Measurements from ENCODE around the gene ATF3. TPM values are rescaled to one million over a fixed set of nuclear protein-coding genes. Genes with fewer than 3 reads are reported as not detected.

Gene ATF3
- total and polyA plus RNA-seq, 2 of the 4 experiments (the other 2 are of a cell fraction), result 9.9 to 12.3 TPM

DNA sequence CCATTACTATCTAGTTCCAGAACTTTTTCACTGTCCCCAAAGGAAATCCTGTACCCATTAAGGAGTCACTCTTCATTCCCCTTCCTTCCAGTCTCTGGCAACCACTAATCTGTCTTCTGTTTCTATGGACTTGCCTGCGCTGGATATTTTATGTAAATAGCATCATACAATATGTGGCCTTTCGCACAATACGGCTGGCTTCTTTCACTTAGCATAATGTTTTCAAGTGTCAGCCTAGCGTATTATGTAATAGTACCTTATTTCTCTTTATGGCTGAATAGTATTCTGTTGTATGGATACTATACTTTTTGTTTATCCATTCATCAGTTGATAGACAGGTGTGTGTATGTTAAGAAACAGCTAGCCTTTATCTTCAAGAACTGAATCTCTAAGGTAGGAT is 14.3 kb downstream of the ATF3 start:
- H3K9me1 ChIP-seq (ENCODE audit: insufficient read depth, low read length), result peaks cover 9% of the 10 kb centered on the region; the same call in 1 of the 2 replicates
- BruUV-seq (replicated peaks), result no TSS peak
- no peak overlapping the region for H4K91ac ChIP-seq (ENCODE audit: insufficient read depth, low read depth, low read length)
- H4K5ac ChIP-seq (ENCODE audit: low read depth, low read length), result no peak overlapping the region
- H3K4me2 ChIP-seq (ENCODE audit: low read depth, low read length), result no peak overlapping the region
- no peak overlapping the region for H4K8ac ChIP-seq (ENCODE audit: low read depth in 2 of 2, low read length in 2 of 2)
- H3K23ac ChIP-seq (ENCODE audit: low read depth, low read length), result no peak overlapping the region
- H3K27ac ChIP-seq (ENCODE audit: insufficient read depth, low read length), result no peak overlapping the region
- no peak overlapping the region for H2BK120ac ChIP-seq (ENCODE audit: low read depth, low read length)
- TF ChIP-seq CHD1 (IDR thresholded peaks at IDR 0.05; ENCODE audit: low read depth, low read length), result no peak
- no peak for TF ChIP-seq MAZ (IDR thresholded peaks at IDR 0.05; ENCODE audit: borderline replicate concordance, low read depth, low read length)
- no peak for TF ChIP-seq USF2 (IDR thresholded peaks at IDR 0.05; ENCODE audit: low read depth, low read length)
- TF ChIP-seq ELK1 (IDR thresholded peaks at IDR 0.05; ENCODE audit: borderline replicate concordance, low read depth, low read length), result no peak
- TF ChIP-seq CTCF (conservative IDR thresholded peaks at IDR 0.05; ENCODE audit: low read depth, low read length), result no peak
- no peak for TF ChIP-seq RCOR1 (IDR thresholded peaks at IDR 0.05; ENCODE audit: insufficient replicate concordance, low read length)
- no peak for TF ChIP-seq FOS (IDR thresholded peaks at IDR 0.05; ENCODE audit: low read depth, low read length)
- TF ChIP-seq NFE2L2 (IDR thresholded peaks at IDR 0.05; ENCODE audit: low read depth, low read length), result no peak
- TF ChIP-seq MAFK (IDR thresholded peaks at IDR 0.05; ENCODE audit: low read depth, low read length), result no peak
- TF ChIP-seq POLR2A (IDR thresholded peaks at IDR 0.05; ENCODE audit: low read depth, low read length), result peak; percentile 14; the same call in 1 of the 2 replicates
- 0 out of 2 replicates have a peak, but pooled peaks have one; percentile 3 for TF ChIP-seq SMC3 (IDR thresholded peaks at IDR 0.05; ENCODE audit: low read depth, low read length)
- TF ChIP-seq CEBPB (IDR thresholded peaks at IDR 0.05; ENCODE audit: low read depth, low read length), result no peak
- CTCF ChIA-PET, result no interaction called here
- no peak overlapping the region for H3K9ac ChIP-seq (ENCODE audit: low read depth, low read length)
- H3K56ac ChIP-seq (ENCODE audit: extremely low read depth, insufficient read depth, low read length), result no peak overlapping the region
- H2BK20ac ChIP-seq (ENCODE audit: low read depth, low read length), result no peak overlapping the region
- H3K4me1 ChIP-seq (ENCODE audit: control insufficient read depth, insufficient read depth, low read length), result no peaks in the 10 kb centered on the region; the same call in 1 of the 2 replicates
- no peaks in the 10 kb centered on the region for H3K9me3 ChIP-seq (ENCODE audit: control insufficient read depth, insufficient read depth, low read length)
- no CpG with 5 or more reads among the region's 4 CpGs for WGBS, 2 experiments (ENCODE audit: extremely low coverage in 2 of 2, insufficient read length in 1 of 2)
- H2AFZ ChIP-seq (replicated peaks; ENCODE audit: low read length, poor library complexity), result no peak overlapping the region
- H3K36me3 ChIP-seq (ENCODE audit: control insufficient read depth, insufficient read depth, low read length), result peaks cover 25% of the 10 kb centered on the region
- POLR2A ChIA-PET (ENCODE audit: unreplicated experiment), result no interaction called here
- no peak overlapping the region for H3K14ac ChIP-seq (replicated peaks; ENCODE audit: low read depth, low read length)
- H3K4ac ChIP-seq (ENCODE audit: low read depth, low read length), result no peak overlapping the region
- no peak overlapping the region for H3K18ac ChIP-seq (ENCODE audit: low read depth, low read length)
- ATAC-seq (ENCODE audit: low read depth) (no peak), DNase-seq (no peak)
- H2BK15ac ChIP-seq (ENCODE audit: low read depth, low read length), result no peak overlapping the region
- H3K79me1 ChIP-seq (ENCODE audit: low read depth in 1 of 2, low read length in 2 of 2), result no peaks in the 10 kb centered on the region; a peak in 1 of 4 replicates
- dilution Hi-C loops (cut with HindIII; ENCODE audit: low sequenced_read_pairs, unreplicated experiment), result no loop called here
- no peak overlapping the region for H3K4me3 ChIP-seq (ENCODE audit: insufficient read depth, low read depth, low read length)
- H3K27me3 ChIP-seq (ENCODE audit: control insufficient read depth, insufficient read depth, low read length), result peaks cover 12% of the 10 kb centered on the region
- H2AK9ac ChIP-seq (replicated peaks; ENCODE audit: low read depth, low read length, poor library complexity), result no peak overlapping the region
- in situ Hi-C loops (cut with MboI; ENCODE audit: low sequenced_read_pairs), result no loop called here
- intact Hi-C loops (cut with micrococcal nuclease), result no loop called here
- H2AK5ac ChIP-seq (ENCODE audit: low read depth, low read length), result no peak overlapping the region
- H2BK5ac ChIP-seq (ENCODE audit: low read depth, low read length, poor library complexity, severe bottlenecking), result no peak overlapping the region
- H4K20me1 ChIP-seq (ENCODE audit: insufficient read depth, low read length), result no peaks in the 10 kb centered on the region
